ENCODE data around the gene FES.

DNA sequence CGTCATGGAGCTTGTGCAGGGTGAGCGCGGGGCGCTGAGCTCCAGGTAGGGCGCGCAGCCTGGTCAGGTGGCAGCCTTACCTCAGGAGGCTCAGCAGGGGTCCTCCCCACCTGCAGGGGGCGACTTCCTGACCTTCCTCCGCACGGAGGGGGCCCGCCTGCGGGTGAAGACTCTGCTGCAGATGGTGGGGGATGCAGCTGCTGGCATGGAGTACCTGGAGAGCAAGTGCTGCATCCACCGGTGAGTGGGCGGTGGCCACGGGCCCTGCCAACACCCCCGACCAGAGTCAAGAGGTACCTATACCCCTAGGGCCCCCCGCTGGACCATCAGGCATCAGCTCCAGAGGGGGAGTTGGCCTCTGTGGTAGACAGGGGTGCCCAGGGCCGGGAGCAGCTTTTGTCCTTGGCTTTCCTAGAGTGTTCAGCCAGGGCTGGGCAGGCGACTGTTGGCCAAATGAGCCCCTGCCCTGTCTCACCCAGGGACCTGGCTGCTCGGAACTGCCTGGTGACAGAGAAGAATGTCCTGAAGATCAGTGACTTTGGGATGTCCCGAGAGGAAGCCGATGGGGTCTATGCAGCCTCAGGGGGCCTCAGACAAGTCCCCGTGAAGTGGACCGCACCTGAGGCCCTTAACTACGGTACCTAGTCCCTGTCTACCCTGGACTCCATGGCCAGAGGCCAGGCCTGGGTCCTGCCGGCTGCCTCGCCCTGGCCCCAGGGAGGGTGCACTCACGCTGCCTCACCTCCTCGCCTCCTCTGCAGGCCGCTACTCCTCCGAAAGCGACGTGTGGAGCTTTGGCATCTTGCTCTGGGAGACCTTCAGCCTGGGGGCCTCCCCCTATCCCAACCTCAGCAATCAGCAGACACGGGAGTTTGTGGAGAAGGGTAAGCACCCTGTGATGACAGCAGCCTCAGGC, 9.1 kb downstream of the FES start:
- no peak for TF ChIP-seq ZNF274 (IDR thresholded peaks at IDR 0.05; ENCODE audit: insufficient read depth, insufficient read length)
- TF ChIP-seq MXI1 (IDR thresholded peaks at IDR 0.05; ENCODE audit: low read depth, low read length) = no peak
- TF ChIP-seq ZNF24 (IDR thresholded peaks at IDR 0.05) = no peak
- TF ChIP-seq PML (IDR thresholded peaks at IDR 0.05; ENCODE audit: low read length) = no peak
- no peak for TF ChIP-seq PAX8 (IDR thresholded peaks at IDR 0.05)
- TF ChIP-seq, protein P1, sequence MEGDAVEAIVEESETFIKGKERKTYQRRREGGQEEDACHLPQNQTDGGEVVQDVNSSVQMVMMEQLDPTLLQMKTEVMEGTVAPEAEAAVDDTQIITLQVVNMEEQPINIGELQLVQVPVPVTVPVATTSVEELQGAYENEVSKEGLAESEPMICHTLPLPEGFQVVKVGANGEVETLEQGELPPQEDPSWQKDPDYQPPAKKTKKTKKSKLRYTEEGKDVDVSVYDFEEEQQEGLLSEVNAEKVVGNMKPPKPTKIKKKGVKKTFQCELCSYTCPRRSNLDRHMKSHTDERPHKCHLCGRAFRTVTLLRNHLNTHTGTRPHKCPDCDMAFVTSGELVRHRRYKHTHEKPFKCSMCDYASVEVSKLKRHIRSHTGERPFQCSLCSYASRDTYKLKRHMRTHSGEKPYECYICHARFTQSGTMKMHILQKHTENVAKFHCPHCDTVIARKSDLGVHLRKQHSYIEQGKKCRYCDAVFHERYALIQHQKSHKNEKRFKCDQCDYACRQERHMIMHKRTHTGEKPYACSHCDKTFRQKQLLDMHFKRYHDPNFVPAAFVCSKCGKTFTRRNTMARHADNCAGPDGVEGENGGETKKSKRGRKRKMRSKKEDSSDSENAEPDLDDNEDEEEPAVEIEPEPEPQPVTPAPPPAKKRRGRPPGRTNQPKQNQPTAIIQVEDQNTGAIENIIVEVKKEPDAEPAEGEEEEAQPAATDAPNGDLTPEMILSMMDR (IDR thresholded peaks at IDR 0.05 in 2 of 3, conservative IDR thresholded peaks at IDR 0.05 in 1 of 3; ENCODE audit: control insufficient read depth in 2 of 3, extremely low read depth in 1 of 3, insufficient read depth in 1 of 3, low read depth in 3 of 3, low read length in 3 of 3) = no peak
- TF ChIP-seq BACH1 (IDR thresholded peaks at IDR 0.05; ENCODE audit: borderline replicate concordance) = no peak

Data from GM12878 (cell line).